IMR-90 (cell line): ENCODE measurements around the gene TCAP. TPM values are rescaled to one million over a fixed set of nuclear protein-coding genes. Genes with fewer than 3 reads are reported as not detected.

ENCODE experiments used
- ATAC-seq: fragments of 200-7000 bp; cut with Tn5 transposase; 2 replicates; pipeline ENCODE4 v1.9.1; 2020; ENCODE audit warnings: low read depth, mild to moderate bottlenecking, moderate library complexity
- BruUV-seq: library from RNA; stranded (reverse); fragments of 400-500 nt; replicated peaks from 2 replicates; lab custom pipeline; 2021; lab: Mats Ljungman, UMichigan
- CTCF ChIA-PET: fragments of 300-600 bp; formaldehyde crosslinking; extraction: SDS; loops from one replicate; lab custom pipeline; 2021; ENCODE audit warnings: antibody characterized with exemption; lab: Yijun Ruan, JAX
- POLR2A ChIA-PET: fragments of 300-600 bp; sonication (Branson Sonifier 250); formaldehyde crosslinking; loops from one replicate; lab custom pipeline; 2022; ENCODE audit warnings: antibody characterized with exemption; ENCODE audit not compliant: unreplicated experiment; lab: Charles Lee
- DNase-seq: peaks from one replicate; pipeline ENCODE4 v3.0.0; 2013
- H2AFZ ChIP-seq: replicated peaks from 2 replicates; pipeline ENCODE3; 2013; ENCODE audit warnings: low read length, mild to moderate bottlenecking; ENCODE audit not compliant: poor library complexity
- H2AK5ac ChIP-seq: 2 replicates; pipeline ENCODE4 v1.6.1; 2013; ENCODE audit warnings: low read depth, low read length, inconsistent platforms
- H2AK9ac ChIP-seq: replicated peaks from 2 replicates; pipeline ENCODE3; 2013; ENCODE audit warnings: mild to moderate bottlenecking, low read depth, low read length, moderate library complexity; ENCODE audit not compliant: poor library complexity
- H2BK120ac ChIP-seq: 2 replicates; pipeline ENCODE4 v1.6.1; 2013; ENCODE audit warnings: low read depth, low read length, inconsistent platforms
- H2BK15ac ChIP-seq: 3 replicates; pipeline ENCODE4 v1.6.1; 2013; ENCODE audit warnings: low read depth, low read length, inconsistent platforms
- H2BK20ac ChIP-seq: 2 replicates; pipeline ENCODE4 v1.6.1; 2013; ENCODE audit warnings: low read depth, mild to moderate bottlenecking, inconsistent platforms, low read length, moderate library complexity
- H2BK5ac ChIP-seq: 2 replicates; pipeline ENCODE4 v1.6.1; 2013; ENCODE audit warnings: mild to moderate bottlenecking, low read depth, low read length, inconsistent platforms; ENCODE audit not compliant: poor library complexity, severe bottlenecking
- H3K14ac ChIP-seq: replicated peaks from 2 replicates; pipeline ENCODE4 v1.6.1; 2013; ENCODE audit warnings: low read depth, low read length, inconsistent platforms
- H3K18ac ChIP-seq: 2 replicates; pipeline ENCODE4 v1.6.1; 2013; ENCODE audit warnings: low read depth, low read length, control low read depth
- H3K23ac ChIP-seq: 2 replicates; pipeline ENCODE4 v1.6.1; 2013; ENCODE audit warnings: low read depth, low read length, inconsistent platforms
- H3K27ac ChIP-seq: 2 replicates; pipeline ENCODE4 v1.5.1; 2013; ENCODE audit warnings: mild to moderate bottlenecking, control low read depth, low read length; ENCODE audit not compliant: insufficient read depth
- H3K27me3 ChIP-seq: 2 replicates; pipeline ENCODE4 v1.6.1; 2013; ENCODE audit warnings: low read length; ENCODE audit not compliant: control insufficient read depth, insufficient read depth
- H3K36me3 ChIP-seq: 2 replicates; pipeline ENCODE4 v1.6.1; 2013; ENCODE audit warnings: low read length, mixed read lengths; ENCODE audit not compliant: control insufficient read depth, insufficient read depth
- H3K4ac ChIP-seq: 2 replicates; pipeline ENCODE4 v1.6.1; 2013; ENCODE audit warnings: low read depth, low read length, inconsistent platforms
- H3K4me1 ChIP-seq: 2 replicates; pipeline ENCODE4 v1.6.1; 2013; ENCODE audit warnings: low read length, mixed read lengths; ENCODE audit not compliant: control insufficient read depth, insufficient read depth
- H3K4me2 ChIP-seq: 2 replicates; pipeline ENCODE4 v1.6.1; 2013; ENCODE audit warnings: low read depth, mild to moderate bottlenecking, control low read depth, low read length, moderate library complexity
- H3K4me3 ChIP-seq: 2 replicates; pipeline ENCODE4 v1.5.1; 2013; ENCODE audit warnings: low read depth, mild to moderate bottlenecking, control low read depth, low read length, moderate library complexity; ENCODE audit not compliant: insufficient read depth
- H3K56ac ChIP-seq: 2 replicates; pipeline ENCODE4 v1.6.1; 2013; ENCODE audit warnings: low read length, inconsistent platforms; ENCODE audit not compliant: insufficient read depth; ENCODE audit errors: extremely low read depth
- H3K79me1 ChIP-seq, 2 experiments: 2 replicates each; pipeline ENCODE4 v1.6.1; 2013; ENCODE audit warnings: low read length in 2 of 2, inconsistent platforms in 1 of 2, low read depth in 1 of 2
- H3K9ac ChIP-seq: 2 replicates; pipeline ENCODE4 v1.6.1; 2013; ENCODE audit warnings: low read depth, low read length, control low read depth
- H3K9me1 ChIP-seq: 2 replicates; pipeline ENCODE4 v1.6.1; 2013; ENCODE audit warnings: low read length, inconsistent platforms; ENCODE audit not compliant: insufficient read depth
- H3K9me3 ChIP-seq: 2 replicates; pipeline ENCODE4 v1.6.1; 2013; ENCODE audit warnings: low read length; ENCODE audit not compliant: control insufficient read depth, insufficient read depth
- H4K20me1 ChIP-seq: 2 replicates; pipeline ENCODE4 v1.6.1; 2013; ENCODE audit warnings: low read length, inconsistent platforms; ENCODE audit not compliant: insufficient read depth
- H4K5ac ChIP-seq: 2 replicates; pipeline ENCODE4 v1.6.1; 2013; ENCODE audit warnings: mild to moderate bottlenecking, low read depth, low read length, control low read depth
- H4K8ac ChIP-seq, 2 experiments: 2 replicates each; pipeline ENCODE4 v1.6.1; 2013; ENCODE audit warnings: low read depth in 2 of 2, low read length in 2 of 2, control low read depth in 1 of 2, inconsistent platforms in 1 of 2
- H4K91ac ChIP-seq: 2 replicates; pipeline ENCODE4 v1.6.1; 2013; ENCODE audit warnings: low read depth, low read length, inconsistent platforms; ENCODE audit not compliant: insufficient read depth
- CHD1 ChIP-seq: IDR thresholded peaks from 2 replicates; pipeline ENCODE4 v1.6.1; 2012; ENCODE audit warnings: low read depth, low read length, improper control_type of control experiment
- MAFK ChIP-seq: IDR thresholded peaks from 2 replicates; pipeline ENCODE4 v1.6.1; 2012; ENCODE audit warnings: low read depth, low read length, improper control_type of control experiment
- WGBS, 2 experiments: methylation state at CpG; one replicate each; pipeline versions ENCODE4 v1.1.5 to v1.1.7; 2013; ENCODE audit warnings: missing lambda C conversion rate in 2 of 2; ENCODE audit not compliant: insufficient read length in 1 of 2; ENCODE audit errors: extremely low coverage in 2 of 2; 5-methylcytosine and 5-hydroxymethylcytosine counted together
- dilution Hi-C: fragments of 300-500 bp; cut with HindIII; formaldehyde crosslinking; loops from one replicate; pipeline ENCODE4 v1.14.3; 2018; ENCODE audit warnings: low sequenced_read_pairs; ENCODE audit not compliant: unreplicated experiment
- in situ Hi-C: fragments of 300-500 bp; cut with MboI; formaldehyde crosslinking; loops from 3 replicates; pipeline ENCODE4 v1.14.3; 2019; ENCODE audit warnings: low sequenced_read_pairs, inconsistent platforms, mixed read lengths
- intact Hi-C: fragments of 100-400 bp; cut with micrococcal nuclease; formaldehyde crosslinking; loops from 2 replicates; pipeline ENCODE4 v1.10.0; 2022
- polyA plus RNA-seq, 3 experiments: library from polyadenylated mRNA; depleted of rRNA; stranded (reverse); fragments of >200 nt; gene quantifications; 2 replicates each; pipeline ENCODE4 v1.2.3, GENCODE V29; 2012; ENCODE audit warnings: low replicate concordance in 1 of 3
- total RNA-seq: library from RNA; depleted of rRNA; stranded (reverse); fragments of >200 nt; gene quantifications from 2 replicates; pipeline ENCODE4 v1.2.3, GENCODE V29; 2012

Gene TCAP
- total and polyA plus RNA-seq, 2 of the 4 experiments (the other 2 are of a cell fraction), result under 0.01 to 0.21 TPM

GRCh38 chr17:39619786-39620101, 45.4 kb upstream of the TCAP start:
- H2BK120ac ChIP-seq, result no peak overlapping the region
- H3K14ac ChIP-seq, result no peak overlapping the region
- dilution Hi-C loops, result no loop called here
- H3K4ac ChIP-seq, result no peak overlapping the region
- BruUV-seq, result no TSS peak
- no peak overlapping the region for H2AK9ac ChIP-seq
- no peak for DNase-seq
- POLR2A ChIA-PET, result no interaction called here
- no peak overlapping the region for H3K23ac ChIP-seq
- in situ Hi-C loops, result loop anchor here (5.0 kb wide), 1 partner anchor 77 kb away; no protein-coding TSS in a partner anchor
- TF ChIP-seq MAFK, result no peak
- no peak for TF ChIP-seq CHD1
- peaks cover 44% of the 10 kb centered on the region for H3K27me3 ChIP-seq
- H3K4me3 ChIP-seq, result no peak overlapping the region
- H4K91ac ChIP-seq, result no peak overlapping the region
- no peak overlapping the region for H3K9ac ChIP-seq
- no peak overlapping the region for H4K8ac ChIP-seq
- H3K36me3 ChIP-seq, result no peaks in the 10 kb centered on the region
- no peak overlapping the region for H2AFZ ChIP-seq
- no peaks in the 10 kb centered on the region for H3K9me3 ChIP-seq
- H2AK5ac ChIP-seq, result no peak overlapping the region; the same call in 1 of the 2 replicates
- no peak overlapping the region for H3K56ac ChIP-seq
- ATAC-seq, result no peak
- no peaks in the 10 kb centered on the region for H3K79me1 ChIP-seq
- no peak overlapping the region for H3K4me2 ChIP-seq
- no peaks in the 10 kb centered on the region for H3K9me1 ChIP-seq
- no peak overlapping the region for H3K18ac ChIP-seq
- intact Hi-C loops, result loop anchor here (10.0 kb wide), 1 partner anchor 365 kb away; the partner anchor contains the start of gene PSMD3
- WGBS, 2 experiments, result no CpG with 5 or more reads among the region's 1 CpG
- no peak overlapping the region for H2BK15ac ChIP-seq
- no peak overlapping the region for H4K5ac ChIP-seq
- H3K4me1 ChIP-seq, result no peaks in the 10 kb centered on the region
- H2BK5ac ChIP-seq, result no peak overlapping the region
- H4K20me1 ChIP-seq, result no peaks in the 10 kb centered on the region
- CTCF ChIA-PET, result no interaction called here
- H2BK20ac ChIP-seq, result no peak overlapping the region
- H3K27ac ChIP-seq, result no peak overlapping the region
